ENCODE data around the gene TTLL9. TPM values are rescaled to one million over a fixed set of nuclear protein-coding genes. Genes with fewer than 3 reads are reported as not detected.
A peak's percentile ranks its signal among the peaks of the same experiment; 100 is the strongest.

The TTLL9 gene
- total RNA-seq, 2 donors from 2014 or later, result not detected

DNA sequence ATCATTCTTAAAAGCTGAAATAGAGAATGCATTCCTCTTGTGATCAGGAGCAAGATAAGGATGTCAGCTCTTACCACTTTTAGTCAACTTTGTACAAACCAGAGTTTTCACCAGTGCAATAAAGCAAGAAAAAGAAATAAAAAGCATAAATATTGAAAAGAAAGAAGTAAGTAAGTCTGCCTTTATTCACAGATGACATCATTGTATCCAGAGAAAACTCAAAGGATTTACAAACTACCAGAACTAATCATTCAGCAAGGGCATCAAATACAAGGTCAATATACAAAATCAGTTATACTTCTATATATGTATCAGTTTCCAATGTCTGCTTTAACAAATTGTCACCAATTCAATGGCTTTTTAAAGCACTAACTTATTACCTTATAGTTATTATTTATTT is 13.4 kb downstream of the TTLL9 start:
- Histone ChIP-seq H3K36me3 (no peaks in the 10 kb centered on the region), H3K27me3 (replicated peaks; ENCODE audit: insufficient read depth) (no peaks in the 10 kb centered on the region), H3K4me1 (ENCODE audit: control insufficient read depth in 1 of 2, low read depth in 2 of 2) (peaks cover 0 to 4% of the 10 kb centered on the region in 2 donors), H3K9me3 (no peaks in the 10 kb centered on the region), H3K4me3 (no peak overlapping the region), H3K27ac (no peak overlapping the region)
- ATAC-seq (ENCODE audit: insufficient number of reproducible peaks, low FRiP score, low read depth) (no peak), DNase-seq (ENCODE audit: low spot score) (no peak)
- TF ChIP-seq, protein P1, sequence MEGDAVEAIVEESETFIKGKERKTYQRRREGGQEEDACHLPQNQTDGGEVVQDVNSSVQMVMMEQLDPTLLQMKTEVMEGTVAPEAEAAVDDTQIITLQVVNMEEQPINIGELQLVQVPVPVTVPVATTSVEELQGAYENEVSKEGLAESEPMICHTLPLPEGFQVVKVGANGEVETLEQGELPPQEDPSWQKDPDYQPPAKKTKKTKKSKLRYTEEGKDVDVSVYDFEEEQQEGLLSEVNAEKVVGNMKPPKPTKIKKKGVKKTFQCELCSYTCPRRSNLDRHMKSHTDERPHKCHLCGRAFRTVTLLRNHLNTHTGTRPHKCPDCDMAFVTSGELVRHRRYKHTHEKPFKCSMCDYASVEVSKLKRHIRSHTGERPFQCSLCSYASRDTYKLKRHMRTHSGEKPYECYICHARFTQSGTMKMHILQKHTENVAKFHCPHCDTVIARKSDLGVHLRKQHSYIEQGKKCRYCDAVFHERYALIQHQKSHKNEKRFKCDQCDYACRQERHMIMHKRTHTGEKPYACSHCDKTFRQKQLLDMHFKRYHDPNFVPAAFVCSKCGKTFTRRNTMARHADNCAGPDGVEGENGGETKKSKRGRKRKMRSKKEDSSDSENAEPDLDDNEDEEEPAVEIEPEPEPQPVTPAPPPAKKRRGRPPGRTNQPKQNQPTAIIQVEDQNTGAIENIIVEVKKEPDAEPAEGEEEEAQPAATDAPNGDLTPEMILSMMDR (IDR thresholded peaks at IDR 0.05), result no peak

- Histone ChIP-seq H3K9me3 (no peaks in the 10 kb centered on the region), H3K27ac (no peak overlapping the region), H3K36me3 (no peaks in the 10 kb centered on the region), H3K4me3 (no peak overlapping the region), H3K27me3 (replicated peaks; ENCODE audit: insufficient read depth) (no peaks in the 10 kb centered on the region), H3K4me1 (ENCODE audit: control insufficient read depth in 1 of 2, low read depth in 2 of 2) (peaks cover 0 to 3% of the 10 kb centered on the region in 2 donors)
- TF ChIP-seq, protein P1 (IDR thresholded peaks at IDR 0.05), result no peak
- no peak for ATAC-seq (ENCODE audit: insufficient number of reproducible peaks, low FRiP score, low read depth)
- no peak for DNase-seq (ENCODE audit: low spot score)
Observed at GRCh38 chr20:31890646-31891045, 20.2 kb downstream of the TTLL9 start.

GRCh38 chr20:31894980-31895675 is 24.7 kb downstream of the TTLL9 start:
- Histone ChIP-seq H3K27me3 (replicated peaks; ENCODE audit: insufficient read depth) (no peaks in the 10 kb centered on the region), H3K4me1 (ENCODE audit: control insufficient read depth in 1 of 2, low read depth in 2 of 2) (peaks cover 0 to 3% of the 10 kb centered on the region in 2 donors), H3K4me3 (peak overlapping the region; percentile 24), H3K9me3 (no peaks in the 10 kb centered on the region), H3K36me3 (no peaks in the 10 kb centered on the region), H3K27ac (peak overlapping the region; percentile 56 to 57)
- peak; percentile 45 for DNase-seq (ENCODE audit: low spot score)
- ATAC-seq (ENCODE audit: insufficient number of reproducible peaks, low FRiP score, low read depth), result peak; percentile 99
- TF ChIP-seq, protein P1 (IDR thresholded peaks at IDR 0.05), result no peak

DNA sequence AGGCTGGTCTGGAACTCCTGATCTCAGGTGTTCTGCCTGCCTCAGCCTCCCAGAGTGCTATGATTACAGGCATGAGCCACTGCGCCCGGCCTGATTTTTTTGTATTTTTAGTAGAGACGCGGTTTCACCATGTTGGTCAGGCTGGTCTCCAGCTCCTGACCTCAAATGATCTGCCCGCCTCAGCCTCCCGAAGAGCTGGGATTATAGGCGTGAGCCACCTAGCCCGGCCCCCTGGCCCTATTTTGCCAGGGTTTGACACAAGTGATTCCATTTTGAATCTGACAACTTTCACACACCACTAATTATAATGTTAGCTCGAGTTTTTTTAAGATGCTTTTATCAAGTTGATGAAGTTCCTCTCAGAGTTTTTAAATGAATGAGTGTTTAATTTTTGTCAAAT is 25.6 kb downstream of the TTLL9 start:
- ATAC-seq (ENCODE audit: insufficient number of reproducible peaks, low FRiP score, low read depth), result no peak
- Histone ChIP-seq H3K4me1 (ENCODE audit: control insufficient read depth in 1 of 2, low read depth in 2 of 2) (peaks cover 0 to 3% of the 10 kb centered on the region in 2 donors), H3K27me3 (replicated peaks; ENCODE audit: insufficient read depth) (no peaks in the 10 kb centered on the region), H3K36me3 (no peaks in the 10 kb centered on the region), H3K9me3 (no peaks in the 10 kb centered on the region), H3K27ac (no peak overlapping the region), H3K4me3 (no peak overlapping the region)
- no peak for DNase-seq (ENCODE audit: low spot score)
- TF ChIP-seq, protein P1 (IDR thresholded peaks at IDR 0.05), result no peak

DNA sequence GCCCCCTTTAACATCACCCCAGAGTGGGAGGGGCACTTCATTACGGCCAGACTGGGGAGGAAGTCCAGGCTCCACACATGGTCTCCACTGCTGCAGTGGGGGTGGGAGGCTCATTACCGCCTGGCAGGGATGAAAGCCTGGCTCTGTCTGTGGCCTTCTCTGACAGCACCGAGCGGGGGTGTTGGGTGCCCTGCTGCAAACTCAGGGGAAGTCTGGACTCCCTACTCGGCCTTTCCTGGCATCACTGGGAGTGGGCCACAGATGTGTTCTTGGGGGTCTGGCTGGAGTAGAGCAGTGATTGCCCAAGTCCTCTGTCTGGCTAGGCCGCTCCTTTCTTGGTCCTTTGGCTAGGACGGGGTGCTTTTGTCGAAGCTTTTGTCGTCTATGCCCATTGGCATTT is 27.1 kb downstream of the TTLL9 start:
- no peaks in the 10 kb centered on the region for H3K36me3 ChIP-seq
- H3K27me3 ChIP-seq (replicated peaks; ENCODE audit: insufficient read depth), result no peaks in the 10 kb centered on the region
- no peak overlapping the region for H3K4me3 ChIP-seq
- ATAC-seq (ENCODE audit: insufficient number of reproducible peaks, low FRiP score, low read depth), result no peak
- H3K9me3 ChIP-seq, result no peaks in the 10 kb centered on the region
- no peak for DNase-seq (ENCODE audit: low spot score)
- TF ChIP-seq, protein P1 (IDR thresholded peaks at IDR 0.05), result no peak
- peaks cover 0 to 3% of the 10 kb centered on the region in 2 donors for H3K4me1 ChIP-seq (ENCODE audit: control insufficient read depth in 1 of 2, low read depth in 2 of 2)
- H3K27ac ChIP-seq, result no peak overlapping the region

All from thoracic aorta (tissue), 2 donors.